DMS 273 treated with DMSO at 0.1 percent for 48 hours (cell line): ENCODE data around the gene ARL17B.
"Not testable (repeated sequence)": the region's sequence is repeated elsewhere in the genome, so short reads cannot be mapped to it uniquely, and the experiment has no call there.

Experiments used
- DNase-seq: peaks from one replicate; lab custom pipeline; 2025; lab: John Stamatoyannopoulos, UW

Gene ARL17B

GRCh38 chr17:46287587-46287986 lies 74.0 kb downstream of the ARL17B start:
- DNase-seq, result not testable (repeated sequence)

- peak; percentile 77 for DNase-seq
Observed at GRCh38 chr17:46286764-46287221, 74.8 kb downstream of the ARL17B start.

- DNase-seq, result not testable (repeated sequence)
Observed at GRCh38 chr17:46285500-46285899, 76.1 kb downstream of the ARL17B start.

GRCh38 chr17:46284467-46284866 lies 77.1 kb downstream of the ARL17B start:
- DNase-seq, result not testable (repeated sequence)

GRCh38 chr17:46282635-46283034 lies 78.9 kb downstream of the ARL17B start:
- not testable (repeated sequence) for DNase-seq

- DNase-seq, result not testable (repeated sequence)
Observed at GRCh38 chr17:46281336-46281735, 80.2 kb downstream of the ARL17B start.

- not testable (repeated sequence) for DNase-seq
Observed at GRCh38 chr17:46276728-46277479, 84.7 kb downstream of the ARL17B start.

GRCh38 chr17:46274238-46274637 lies 87.3 kb downstream of the ARL17B start:
- DNase-seq, result no peak

- no peak for DNase-seq
Observed at GRCh38 chr17:46273541-46274236, 87.9 kb downstream of the ARL17B start.

- DNase-seq, result no peak
Observed at GRCh38 chr17:46270032-46270431, 91.5 kb downstream of the ARL17B start.

GRCh38 chr17:46266656-46267544 lies 94.7 kb downstream of the ARL17B start:
- peak; percentile 85 for DNase-seq

GRCh38 chr17:46266063-46266655 lies 95.4 kb downstream of the ARL17B start:
- DNase-seq, result not testable (repeated sequence)

GRCh38 chr17:46264456-46265198 lies 96.9 kb downstream of the ARL17B start:
- DNase-seq, result no peak

- DNase-seq, result no peak
Observed at GRCh38 chr17:46262271-46262670, 99.3 kb downstream of the ARL17B start.

- DNase-seq, result not testable (repeated sequence)
Observed at GRCh38 chr17:46259845-46260661, 101.5 kb downstream of the ARL17B start.

GRCh38 chr17:46256369-46256768 lies 105.2 kb downstream of the ARL17B start:
- not testable (repeated sequence) for DNase-seq

- DNase-seq, result not testable (repeated sequence)
Observed at GRCh38 chr17:46254215-46254614, 107.4 kb downstream of the ARL17B start.

- DNase-seq, result peak; percentile 47
Observed at GRCh38 chr17:46253722-46254121, 107.8 kb downstream of the ARL17B start.

GRCh38 chr17:46252804-46253203 lies 108.8 kb downstream of the ARL17B start:
- DNase-seq, result not testable (repeated sequence)

- not testable (repeated sequence) for DNase-seq
Observed at GRCh38 chr17:46249153-46249552, 112.4 kb downstream of the ARL17B start.
